Superior temporal gyrus (tissue), 1 donor: ENCODE data around the gene PAX6.
A peak's percentile ranks its signal among the peaks of the same experiment; 100 is the strongest.

Experiments
- DNase-seq: peaks from one replicate; pipeline ENCODE4 v3.0.0-alpha.2; 2016; ENCODE audit errors: extremely low spot score

PAX6 gene

GRCh38 chr11:31810779-31811647 is at the start of gene PAX6:
TSS of gene PAX6 (minus strand) at chr11:31811322. CDS start at chr11:31806411, 4,911 bp downstream.
- peak; percentile 53 for DNase-seq

GRCh38 chr11:31860391-31860790 is 49.3 kb upstream of the PAX6 start:
- no peak for DNase-seq

- DNase-seq, result no peak
These were observed 45.1 kb upstream of the PAX6 start for GRCh38 chr11:31856248-31856647.

GRCh38 chr11:31855466-31855865 is 44.3 kb upstream of the PAX6 start:
- no peak for DNase-seq

- DNase-seq, result no peak
These were observed 39.2 kb upstream of the PAX6 start for GRCh38 chr11:31850365-31850764.

GRCh38 chr11:31847761-31848160 is 36.6 kb upstream of the PAX6 start:
- DNase-seq, result no peak

- no peak for DNase-seq
These were observed 34.2 kb upstream of the PAX6 start for GRCh38 chr11:31845331-31845730.

GRCh38 chr11:31844351-31844750 is 33.2 kb upstream of the PAX6 start:
- DNase-seq, result no peak

GRCh38 chr11:31841435-31841834 is 30.3 kb upstream of the PAX6 start:
- DNase-seq, result no peak

GRCh38 chr11:31834237-31834636 is 23.1 kb upstream of the PAX6 start:
- no peak for DNase-seq

GRCh38 chr11:31830406-31830805 is 19.3 kb upstream of the PAX6 start:
- DNase-seq, result no peak

- no peak for DNase-seq
These were observed 17.1 kb upstream of the PAX6 start for GRCh38 chr11:31828217-31828616.

GRCh38 chr11:31827455-31828206 is 16.5 kb upstream of the PAX6 start:
- no peak for DNase-seq

- DNase-seq, result no peak
These were observed 15.7 kb upstream of the PAX6 start for GRCh38 chr11:31826536-31827438.

- no peak for DNase-seq
These were observed 14.8 kb upstream of the PAX6 start for GRCh38 chr11:31825838-31826484.

GRCh38 chr11:31824879-31825837 is 14.0 kb upstream of the PAX6 start:
- DNase-seq, result no peak

GRCh38 chr11:31824332-31824878 is 13.3 kb upstream of the PAX6 start:
- DNase-seq, result no peak

- no peak for DNase-seq
These were observed 12.7 kb upstream of the PAX6 start for GRCh38 chr11:31823644-31824331.

GRCh38 chr11:31822927-31823643 is 12.0 kb upstream of the PAX6 start:
- DNase-seq, result no peak
